ENCODE results near the gene AMH. TPM values are rescaled to one million over a fixed set of nuclear protein-coding genes. Genes with fewer than 3 reads are reported as not detected.

AMH gene
- total and polyA plus RNA-seq, 10 donors, result 0.20 to 5.7 (median 1.0) TPM

GRCh38 chr19:2289714-2290435 lies 40.8 kb downstream of the AMH start:
- no peak for TF ChIP-seq POLR2A (IDR thresholded peaks at IDR 0.05)
- peak; percentile 61 to 87 (median 73) for TF ChIP-seq POLR2AphosphoS5 (IDR thresholded peaks at IDR 0.05)
- no peak for TF ChIP-seq CTCF (IDR thresholded peaks at IDR 0.05 in 8 of 11, conservative IDR thresholded peaks at IDR 0.05 in 3 of 11)
- Histone ChIP-seq H3K27ac (peak overlapping the region; percentile 78 to 99 (median 92)), H3K27me3 (replicated peaks in 1 of 7) (peaks cover 0 to 61% (median 34%) of the 10 kb centered on the region in 7 donors), H3K36me3 (peaks cover 0 to 38% (median 3%) of the 10 kb centered on the region in 6 donors), H3K4me1 (peaks cover 21 to 100% (median 71%) of the 10 kb centered on the region in 6 donors), H3K4me3 (peak overlapping the region; percentile 25 to 86 (median 75)), H3K9me3 (no peaks in the 10 kb centered on the region)
- DNase-seq, result peak; percentile 94
- 0 to 1% (median 0%) methylated on average over 21 to 74 of the region's 74 CpGs for WGBS, 5 donors
- intact Hi-C loops (cut with DNase I; ENCODE audit: low total_unique reads), result no loop called here

GRCh38 chr19:2290441-2291184 lies 41.5 kb downstream of the AMH start:
- WGBS, 5 donors, result 0 to 2% (median 2%) methylated on average over 13 to 82 of the region's 82 CpGs
- Histone ChIP-seq H3K27ac (peak overlapping the region; percentile 78 to 99 (median 92)), H3K4me3 (peak overlapping the region; percentile 25 to 86 (median 75)), H3K36me3 (peaks cover 0 to 46% (median 3%) of the 10 kb centered on the region in 6 donors), H3K9me3 (no peaks in the 10 kb centered on the region), H3K27me3 (replicated peaks in 1 of 7) (peaks cover 0 to 61% (median 34%) of the 10 kb centered on the region in 7 donors), H3K4me1 (peaks cover 21 to 100% (median 76%) of the 10 kb centered on the region in 6 donors)
- TF ChIP-seq POLR2A (IDR thresholded peaks at IDR 0.05) (no peak), POLR2AphosphoS5 (IDR thresholded peaks at IDR 0.05) (peak in 2 of 3 donors; percentile 10 to 61), CTCF (IDR thresholded peaks at IDR 0.05 in 8 of 11, conservative IDR thresholded peaks at IDR 0.05 in 3 of 11) (no peak)
- peak; percentile 90 for DNase-seq
- intact Hi-C loops (cut with DNase I; ENCODE audit: low total_unique reads), result no loop called here

- intact Hi-C loops (cut with DNase I; ENCODE audit: low total_unique reads), result no loop called here
- Histone ChIP-seq H3K36me3 (peaks cover 0 to 52% (median 3%) of the 10 kb centered on the region in 6 donors), H3K27me3 (replicated peaks in 1 of 7) (peaks cover 0 to 67% (median 34%) of the 10 kb centered on the region in 7 donors), H3K9me3 (no peaks in the 10 kb centered on the region), H3K4me1 (peaks cover 21 to 100% (median 82%) of the 10 kb centered on the region in 6 donors), H3K27ac (peak overlapping the region in 7 of 8 donors; percentile 91 to 99 (median 93)), H3K4me3 (peak overlapping the region; percentile 25 to 86 (median 75))
- peak; percentile 85 for DNase-seq
- 28 to 67% (median 47%) methylated on average over 32 to 67 of the region's 67 CpGs for WGBS, 5 donors
- no peak for TF ChIP-seq CTCF (IDR thresholded peaks at IDR 0.05 in 8 of 11, conservative IDR thresholded peaks at IDR 0.05 in 3 of 11)
- no peak for TF ChIP-seq POLR2AphosphoS5 (IDR thresholded peaks at IDR 0.05)
- no peak for TF ChIP-seq POLR2A (IDR thresholded peaks at IDR 0.05)
These were observed 42.1 kb downstream of the AMH start for GRCh38 chr19:2291185-2291751.

Data from spleen (tissue), 11 donors.